Common myeloid progenitor, CD34-positive (primary cell): Measurements from ENCODE around the gene HES7.

Source experiments
- CTCF ChIA-PET: fragments of 350-600 bp; sonication (Branson Sonifier 250); formaldehyde crosslinking; loops from one replicate; lab custom pipeline; 2021; ENCODE audit warnings: antibody characterized with exemption; lab: Charles Lee
- POLR2A ChIA-PET: fragments of 350-600 bp; sonication (Branson Sonifier 250); formaldehyde crosslinking; loops from one replicate; lab custom pipeline; 2021; ENCODE audit warnings: antibody characterized with exemption; lab: Charles Lee
- DNase-seq, 3 donors: peaks; one replicate each; pipeline versions ENCODE4 v3.0.0 to v3.0.0-alpha.2; 2013
- H3K27ac ChIP-seq, 2 experiments: 1 replicate in 1 of 2; 2 replicates in 1 of 2; pipeline ENCODE4 v1.7.0; 2013; ENCODE audit warnings: inconsistent platforms in 2 of 2, low read length in 2 of 2, mild to moderate bottlenecking in 2 of 2, low read depth in 1 of 2, moderate library complexity in 1 of 2; ENCODE audit not compliant: severe bottlenecking in 2 of 2, insufficient read depth in 1 of 2, poor library complexity in 1 of 2
- H3K27me3 ChIP-seq, 5 experiments: replicated peaks in 2 of 5; 1 replicate in 3 of 5; 2 replicates in 2 of 5; pipeline versions ENCODE4 v1.6.1 to v1.7.0; 2013; ENCODE audit warnings: low read length in 4 of 5, mild to moderate bottlenecking in 2 of 5, moderate library complexity in 2 of 5, inconsistent platforms in 1 of 5; ENCODE audit not compliant: insufficient read depth in 5 of 5, control insufficient read depth in 4 of 5
- H3K36me3 ChIP-seq, 4 experiments: 1 replicate in 2 of 4; 2 replicates in 2 of 4; pipeline versions ENCODE4 v1.6.1 to v1.7.0; 2013; ENCODE audit warnings: low read length in 3 of 4, control low read depth in 1 of 4, mild to moderate bottlenecking in 1 of 4; ENCODE audit not compliant: control insufficient read depth in 4 of 4, insufficient read depth in 4 of 4
- H3K4me1 ChIP-seq, 4 experiments: 1 replicate in 3 of 4; 2 replicates in 1 of 4; pipeline versions ENCODE4 v1.6.1 to v1.7.1; 2013; ENCODE audit warnings: low read length in 3 of 4, mild to moderate bottlenecking in 3 of 4, control low read depth in 1 of 4, inconsistent platforms in 1 of 4, moderate library complexity in 1 of 4; ENCODE audit not compliant: control insufficient read depth in 4 of 4, insufficient read depth in 4 of 4; ENCODE audit errors: control extremely low read depth in 1 of 4
- H3K4me3 ChIP-seq, 7 experiments: 1 replicate in 4 of 7; 2 replicates in 3 of 7; pipeline versions ENCODE4 v1.5.1 to v1.7.0; 2013; ENCODE audit warnings: mild to moderate bottlenecking in 7 of 7, low read length in 6 of 7, moderate library complexity in 6 of 7, inconsistent platforms in 2 of 7, low read depth in 2 of 7, control low read depth in 1 of 7; ENCODE audit not compliant: insufficient read depth in 4 of 7, control insufficient read depth in 1 of 7; ENCODE audit errors: extremely low read depth in 1 of 7
- H3K9me3 ChIP-seq, 5 experiments: 1 replicate in 4 of 5; 2 replicates in 1 of 5; pipeline versions ENCODE4 v1.6.1 to v1.7.1; 2013; ENCODE audit warnings: low read length in 4 of 5, mild to moderate bottlenecking in 2 of 5, inconsistent platforms in 1 of 5, low read depth in 1 of 5, moderate library complexity in 1 of 5; ENCODE audit not compliant: control insufficient read depth in 4 of 5, insufficient read depth in 2 of 5; ENCODE audit errors: control extremely low read depth in 1 of 5
- WGBS: methylation state at CpG from one replicate; pipeline ENCODE4 v1.1.5; 2013; ENCODE audit not compliant: insufficient coverage; 5-methylcytosine and 5-hydroxymethylcytosine counted together

HES7 gene

DNA sequence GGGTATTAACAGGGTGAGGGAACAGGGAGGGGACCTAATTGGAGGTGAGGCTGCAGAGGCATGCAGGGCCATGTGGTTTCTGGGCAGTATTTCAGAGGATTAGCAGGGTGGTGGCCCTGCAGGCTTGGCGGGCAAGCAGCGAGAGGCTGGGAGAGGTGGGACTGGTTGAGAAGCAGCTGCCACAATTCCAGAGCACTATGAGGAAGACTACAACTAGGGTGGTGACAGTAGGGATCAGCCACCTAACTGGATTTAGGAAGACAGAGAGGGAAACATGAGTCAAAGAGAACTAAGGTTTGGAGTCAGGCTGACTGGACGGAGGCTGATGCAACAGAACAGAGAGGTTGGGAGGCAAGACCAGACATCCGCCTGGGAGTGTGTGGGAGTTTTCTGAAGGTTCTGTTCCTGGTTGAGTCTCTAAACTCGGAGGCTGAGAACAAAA lies 17.9 kb downstream of the HES7 start:
- 100% methylated on average over 5 of the region's 5 CpGs for WGBS
- ChIA-PET POLR2A (no interaction called here), CTCF (interaction anchor here (0.7 to 13.8 kb wide), 6 partner anchors 9 to 35 kb away, joined by 3 to 206 read pairs (median 7); partner anchors contain the start of genes ALOX12B and ALOXE3)
- Histone ChIP-seq H3K9me3 (no peaks in the 10 kb centered on the region), H3K4me1 (peaks cover 0 to 21% (median 17%) of the 10 kb centered on the region in 4 experiments), H3K27ac (no peak overlapping the region), H3K4me3 (no peak overlapping the region), H3K36me3 (no peaks in the 10 kb centered on the region), H3K27me3 (peaks cover 0 to 2% (median 0%) of the 10 kb centered on the region in 5 experiments)
- no peak for DNase-seq

- ChIA-PET POLR2A (no interaction called here), CTCF (interaction anchor here (0.7 to 13.8 kb wide), 12 partner anchors 8 to 44 kb away, joined by 3 to 206 read pairs (median 5); partner anchors contain the start of genes ALOX12B and ALOXE3)
- no peaks in the 10 kb centered on the region for H3K9me3 ChIP-seq
- H3K4me3 ChIP-seq = no peak overlapping the region
- H3K27me3 ChIP-seq = no peaks in the 10 kb centered on the region
- no peak overlapping the region for H3K27ac ChIP-seq
- 60% methylated on average over 8 of the region's 8 CpGs for WGBS
- peaks cover 0 to 14% (median 12%) of the 10 kb centered on the region in 4 experiments for H3K4me1 ChIP-seq
- DNase-seq = no peak
- H3K36me3 ChIP-seq = no peaks in the 10 kb centered on the region
These were observed 19.0 kb downstream of the HES7 start for GRCh38 chr17:8104911-8105310.

- Histone ChIP-seq H3K9me3 (no peaks in the 10 kb centered on the region), H3K36me3 (no peaks in the 10 kb centered on the region), H3K27ac (no peak overlapping the region), H3K4me3 (no peak overlapping the region), H3K4me1 (peaks cover 0 to 8% (median 5%) of the 10 kb centered on the region in 4 experiments), H3K27me3 (no peaks in the 10 kb centered on the region)
- DNase-seq = no peak
- CTCF ChIA-PET = interaction anchor here (1.2 to 13.8 kb wide), 5 partner anchors 9 to 43 kb away, joined by 7 to 206 read pairs (median 16); partner anchors contain the start of genes ALOX12B and ALOXE3
- POLR2A ChIA-PET = no interaction called here
- WGBS = 100% methylated on average over 3 of the region's 4 CpGs
These were observed 20.4 kb downstream of the HES7 start for GRCh38 chr17:8103549-8103948.

DNA sequence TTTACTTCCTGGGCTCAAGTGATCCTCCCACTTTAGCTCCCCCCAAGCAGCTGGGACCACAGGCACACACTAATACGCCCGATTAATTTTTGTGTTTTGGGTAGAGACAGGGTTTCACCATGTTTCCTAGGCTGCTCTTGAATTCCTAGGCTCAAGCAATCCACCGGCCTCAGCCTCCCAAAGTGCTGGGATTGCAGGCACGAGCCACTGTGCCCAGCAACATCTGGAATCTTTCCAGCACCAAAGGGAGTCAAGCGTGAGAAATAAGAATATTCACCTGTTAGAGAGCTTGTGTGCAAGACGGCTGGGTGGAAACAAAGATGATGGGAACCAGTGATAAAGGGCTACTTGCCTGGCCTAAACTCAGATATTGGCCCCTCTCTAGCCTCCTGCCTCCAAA lies 22.2 kb downstream of the HES7 start:
- POLR2A ChIA-PET = no interaction called here
- Histone ChIP-seq H3K4me1 (peaks cover 0 to 8% (median 4%) of the 10 kb centered on the region in 4 experiments), H3K27ac (no peak overlapping the region), H3K27me3 (no peaks in the 10 kb centered on the region), H3K9me3 (no peaks in the 10 kb centered on the region), H3K36me3 (no peaks in the 10 kb centered on the region), H3K4me3 (no peak overlapping the region)
- no peak for DNase-seq
- WGBS = 89% methylated on average over 5 of the region's 6 CpGs
- CTCF ChIA-PET = interaction anchor here (1.0 to 13.8 kb wide), 6 partner anchors 9 to 43 kb away, joined by 3 to 206 read pairs (median 7); partner anchors contain the start of gene ALOX12B

DNA sequence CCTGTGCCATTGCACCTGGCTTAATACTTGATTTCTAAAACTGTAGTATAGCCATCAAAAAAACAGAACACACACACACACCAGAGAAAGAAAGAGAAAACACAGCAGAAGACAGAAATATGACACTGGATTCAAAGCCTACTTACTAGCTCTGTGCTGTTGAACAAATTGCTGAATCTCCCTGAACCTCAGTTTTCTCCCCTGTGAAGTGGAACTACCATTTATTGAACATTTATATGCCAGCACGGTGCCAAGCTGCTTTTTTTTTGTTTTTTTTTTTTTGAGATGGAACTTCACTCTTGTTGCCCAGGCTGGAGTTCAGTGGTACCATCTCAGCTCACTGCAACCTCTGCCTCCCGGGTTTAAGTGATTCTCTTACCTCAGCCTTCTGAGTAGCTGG lies 23.1 kb downstream of the HES7 start:
- Histone ChIP-seq H3K36me3 (no peaks in the 10 kb centered on the region), H3K27ac (no peak overlapping the region), H3K4me1 (peaks cover 0 to 8% (median 4%) of the 10 kb centered on the region in 4 experiments), H3K9me3 (no peaks in the 10 kb centered on the region), H3K27me3 (no peaks in the 10 kb centered on the region), H3K4me3 (no peak overlapping the region)
- 67% methylated on average over 1 of the region's 2 CpGs for WGBS
- POLR2A ChIA-PET = no interaction called here
- CTCF ChIA-PET = interaction anchor here (1.0 to 13.8 kb wide), 7 partner anchors 10 to 324 kb away, joined by 3 to 206 read pairs (median 7); partner anchors contain the start of gene ALOX12B
- DNase-seq = no peak

- Histone ChIP-seq H3K27me3 (peaks cover 0 to 3% (median 0%) of the 10 kb centered on the region in 5 experiments), H3K27ac (no peak overlapping the region), H3K36me3 (no peaks in the 10 kb centered on the region), H3K4me1 (peaks cover 0 to 4% (median 3%) of the 10 kb centered on the region in 4 experiments), H3K4me3 (no peak overlapping the region), H3K9me3 (no peaks in the 10 kb centered on the region)
- WGBS = 17% methylated on average over 2 of the region's 2 CpGs
- ChIA-PET POLR2A (no interaction called here), CTCF (interaction anchor here (1.0 to 13.8 kb wide), 7 partner anchors 10 to 323 kb away, joined by 3 to 206 read pairs (median 5); partner anchors contain the start of gene ALOX12B)
- peak in 1 of 3 donors; percentile 25 for DNase-seq
These were observed 23.8 kb downstream of the HES7 start for GRCh38 chr17:8100111-8100510.

- Histone ChIP-seq H3K27me3 (peaks cover 0 to 6% (median 0%) of the 10 kb centered on the region in 5 experiments), H3K9me3 (no peaks in the 10 kb centered on the region), H3K4me1 (peaks cover 0 to 8% (median 5%) of the 10 kb centered on the region in 4 experiments), H3K36me3 (no peaks in the 10 kb centered on the region), H3K27ac (no peak overlapping the region), H3K4me3 (no peak overlapping the region)
- 100% methylated on average over 1 of the region's 8 CpGs for WGBS
- no peak for DNase-seq
- CTCF ChIA-PET = interaction anchor here (0.7 to 1.4 kb wide), 4 partner anchors 14 to 36 kb away, joined by 3 to 4 read pairs (median 3); no protein-coding TSS in a partner anchor
- POLR2A ChIA-PET = interaction anchor here (0.6 kb wide), 1 partner anchor 272 kb away, joined by 3 read pairs; no protein-coding TSS in a partner anchor
These were observed 27.4 kb downstream of the HES7 start for GRCh38 chr17:8096541-8096940.
